ENCODE data around the gene LMF1.

DNA sequence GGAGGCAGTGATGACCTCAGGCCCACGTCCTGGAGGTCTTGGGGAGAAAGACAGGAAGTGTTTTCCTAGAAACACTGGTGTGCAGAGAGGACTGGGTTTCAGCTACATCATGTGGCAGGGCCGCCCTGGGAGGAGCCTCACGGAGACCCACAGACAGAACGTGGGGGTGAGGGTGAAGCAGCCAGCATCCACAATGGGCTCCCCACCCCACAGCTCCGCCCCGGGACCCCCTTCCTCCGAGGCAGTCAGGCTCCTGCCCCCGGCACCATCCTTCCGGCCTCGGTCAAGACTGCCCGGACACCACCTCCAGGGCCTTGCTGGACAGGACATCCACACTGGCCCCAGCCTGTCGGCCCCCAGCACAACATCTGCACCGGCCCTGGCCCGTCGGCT lies 51.1 kb downstream of the LMF1 start:
- TF ChIP-seq TCF7L2 (IDR thresholded peaks at IDR 0.05; ENCODE audit: low read depth, low read length), result no peak
- TF ChIP-seq ZNF512 (CRISPR knock-in tag; IDR thresholded peaks at IDR 0.05), result no peak
- TF ChIP-seq ZNF136 (CRISPR knock-in tag; IDR thresholded peaks at IDR 0.05; ENCODE audit: low read depth), result no peak
- TF ChIP-seq HIC2 (CRISPR knock-in tag; IDR thresholded peaks at IDR 0.05; ENCODE audit: low read depth), result no peak
- no peak for TF ChIP-seq CREB1 (IDR thresholded peaks at IDR 0.05)
- no peak for TF ChIP-seq CREB1 (CRISPR knock-in tag; IDR thresholded peaks at IDR 0.05)
- no peak for TF ChIP-seq FOXK2 (IDR thresholded peaks at IDR 0.05)
- TF ChIP-seq ZFP62 (CRISPR knock-in tag; IDR thresholded peaks at IDR 0.05), result no peak
- TF ChIP-seq, protein P1, sequence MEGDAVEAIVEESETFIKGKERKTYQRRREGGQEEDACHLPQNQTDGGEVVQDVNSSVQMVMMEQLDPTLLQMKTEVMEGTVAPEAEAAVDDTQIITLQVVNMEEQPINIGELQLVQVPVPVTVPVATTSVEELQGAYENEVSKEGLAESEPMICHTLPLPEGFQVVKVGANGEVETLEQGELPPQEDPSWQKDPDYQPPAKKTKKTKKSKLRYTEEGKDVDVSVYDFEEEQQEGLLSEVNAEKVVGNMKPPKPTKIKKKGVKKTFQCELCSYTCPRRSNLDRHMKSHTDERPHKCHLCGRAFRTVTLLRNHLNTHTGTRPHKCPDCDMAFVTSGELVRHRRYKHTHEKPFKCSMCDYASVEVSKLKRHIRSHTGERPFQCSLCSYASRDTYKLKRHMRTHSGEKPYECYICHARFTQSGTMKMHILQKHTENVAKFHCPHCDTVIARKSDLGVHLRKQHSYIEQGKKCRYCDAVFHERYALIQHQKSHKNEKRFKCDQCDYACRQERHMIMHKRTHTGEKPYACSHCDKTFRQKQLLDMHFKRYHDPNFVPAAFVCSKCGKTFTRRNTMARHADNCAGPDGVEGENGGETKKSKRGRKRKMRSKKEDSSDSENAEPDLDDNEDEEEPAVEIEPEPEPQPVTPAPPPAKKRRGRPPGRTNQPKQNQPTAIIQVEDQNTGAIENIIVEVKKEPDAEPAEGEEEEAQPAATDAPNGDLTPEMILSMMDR (CRISPR knock-in tag; IDR thresholded peaks at IDR 0.05), result no peak

Measured in HepG2 (cell line).